ENCODE measurements around the gene LRRC2. TPM values are rescaled to one million over a fixed set of nuclear protein-coding genes. Genes with fewer than 3 reads are reported as not detected.

The LRRC2 gene
- total and polyA plus RNA-seq, 9 of the 15 experiments (the other 6 are each of a cell fraction or from before 2014, with no cell fraction given), result 0.01 to 0.04 (median 0.03) TPM; not detected in 5

- Histone ChIP-seq H3K27ac (ENCODE audit: extremely low read depth, low read depth, low read length) (no peak overlapping the region), H3K4me3 (no peak overlapping the region), H3K79me2 (ENCODE audit: control insufficient read depth, insufficient read depth, low read length) (no peaks in the 10 kb centered on the region), H4K20me1 (replicated peaks; ENCODE audit: control insufficient read depth, insufficient read depth, low read length) (no peaks in the 10 kb centered on the region), H3K9ac (ENCODE audit: insufficient read depth in 1 of 2, low read depth in 2 of 2, low read length in 2 of 2) (no peak overlapping the region), H3K9me1 (ENCODE audit: control insufficient read depth, insufficient read depth, low read length) (no peaks in the 10 kb centered on the region), H2AFZ (ENCODE audit: low read depth, low read length) (peak overlapping the region; percentile 3; the same call in 1 of the 2 replicates), H3K9me3 (replicated peaks; ENCODE audit: control insufficient read depth, insufficient read depth, low read depth, low read length) (no peaks in the 10 kb centered on the region), H3K4me1 (replicated peaks in 1 of 2; ENCODE audit: control insufficient read depth in 2 of 2, insufficient read depth in 2 of 2, low read length in 2 of 2) (peaks cover 3 to 5% of the 10 kb centered on the region in 2 experiments; a peak in 3 of 5 replicates), H3K36me3 (ENCODE audit: control insufficient read depth, insufficient read depth, low read length) (no peaks in the 10 kb centered on the region), H3K27me3 (ENCODE audit: control insufficient read depth in 2 of 2, insufficient read depth in 2 of 2, low read length in 2 of 2) (peaks cover 24 to 29% of the 10 kb centered on the region in 2 experiments), H3K4me2 (ENCODE audit: insufficient read depth, low read length) (no peak overlapping the region)
- ATAC-seq (peak; percentile 46), DNase-seq (ENCODE audit: extremely low read depth in 1 of 4, low spot score in 3 of 4) (peak in 1 of 4 experiments; percentile 9), FAIRE-seq (peak; percentile 58)
- WGBS (ENCODE audit: insufficient coverage, low coverage, missing lambda C conversion rate), result 7% methylated on average over 10 of the region's 10 CpGs
- ChIA-PET CTCF (ENCODE audit: low intra/inter-chr PET ratio) (no interaction called here), POLR2A (no interaction called here)
- BruUV-seq (replicated peaks), result no TSS peak
- intact Hi-C loops (cut with micrococcal nuclease), result no loop called here
- in situ Hi-C loops (cut with MboI), result no loop called here
- no peak for TF ChIP-seq ETV1 (tag; conservative IDR thresholded peaks at IDR 0.05; ENCODE audit: low read depth)
- TF ChIP-seq GABPA (tag; conservative IDR thresholded peaks at IDR 0.05; ENCODE audit: low read depth), result 0 out of 2 replicates have a peak, but pooled peaks have one; percentile 31
- no peak for TF ChIP-seq ZNF217 (CRISPR knock-in tag; IDR thresholded peaks at IDR 0.05)
- peak; percentile 34; the same call in 1 of the 2 replicates for TF ChIP-seq SOX6 (IDR thresholded peaks at IDR 0.05)
- TF ChIP-seq CTBP1 (IDR thresholded peaks at IDR 0.05; ENCODE audit: borderline replicate concordance), result 0 out of 2 replicates have a peak, but pooled peaks have one; percentile 4
- 0 out of 2 replicates have a peak, but pooled peaks have one; percentile 15 for TF ChIP-seq MGA (IDR thresholded peaks at IDR 0.05)
- no peak for TF ChIP-seq CEBPB (tag; IDR thresholded peaks at IDR 0.05)
- TF ChIP-seq ELF2 (CRISPR knock-in tag; IDR thresholded peaks at IDR 0.05), result peak; percentile 72; the same call in 1 of the 2 replicates
- no peak for TF ChIP-seq EP400 (IDR thresholded peaks at IDR 0.05)
- TF ChIP-seq HDAC8 (tag; IDR thresholded peaks at IDR 0.05), result no peak
- TF ChIP-seq NR1H2 (CRISPR knock-in tag; IDR thresholded peaks at IDR 0.05), result no peak
Measured at GRCh38 chr3:46578973-46579755, 13.1 kb upstream of the LRRC2 start.
